GM19452 (cell line): Measurements from ENCODE around the gene NPHP4.

ENCODE experiments used
- ATAC-seq: cut with Tn5 transposase; IDR thresholded peaks from one replicate; pipeline ENCODE4 v1.9.1; 2021; ENCODE audit not compliant: unreplicated experiment

NPHP4 gene

DNA sequence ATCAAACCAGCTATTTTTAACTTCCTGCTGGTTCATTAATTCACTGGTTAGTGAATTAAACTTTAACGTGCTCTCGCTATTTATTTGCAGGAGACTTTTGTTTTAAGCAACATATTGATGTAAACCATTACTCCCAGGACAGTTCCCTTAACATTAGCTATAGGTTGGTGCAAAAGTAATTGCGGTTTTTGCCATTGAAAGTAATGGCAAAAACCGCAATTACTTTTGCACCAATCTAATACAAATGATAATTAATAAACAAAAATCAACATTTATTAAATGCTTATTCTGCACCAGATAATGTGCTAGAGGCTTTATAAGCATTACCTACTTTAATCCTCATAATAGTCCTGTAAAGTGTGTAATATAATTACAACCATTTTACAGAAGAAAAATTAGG lies 176.5 kb downstream of the NPHP4 start:
- no peak for ATAC-seq

DNA sequence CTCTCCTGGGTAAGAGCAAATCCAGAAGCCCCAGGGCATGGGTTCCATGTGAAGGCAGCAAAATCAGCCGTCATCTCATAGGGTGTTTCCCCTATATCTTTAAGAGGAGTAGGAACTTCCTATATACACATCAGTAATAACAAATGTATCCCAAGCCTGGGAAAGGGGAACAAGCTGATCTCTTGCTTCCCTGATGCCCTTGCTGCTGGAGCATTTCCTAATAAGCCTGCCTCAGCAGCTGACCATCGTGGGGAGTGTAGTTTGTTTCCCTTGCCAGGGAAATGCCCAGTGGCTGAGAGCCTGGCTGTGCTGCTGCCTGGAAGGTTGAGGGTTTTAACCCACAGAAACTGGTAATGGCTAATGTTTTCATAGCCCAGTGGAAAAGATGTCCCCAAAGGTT lies 177.0 kb downstream of the NPHP4 start:
- ATAC-seq = no peak

DNA sequence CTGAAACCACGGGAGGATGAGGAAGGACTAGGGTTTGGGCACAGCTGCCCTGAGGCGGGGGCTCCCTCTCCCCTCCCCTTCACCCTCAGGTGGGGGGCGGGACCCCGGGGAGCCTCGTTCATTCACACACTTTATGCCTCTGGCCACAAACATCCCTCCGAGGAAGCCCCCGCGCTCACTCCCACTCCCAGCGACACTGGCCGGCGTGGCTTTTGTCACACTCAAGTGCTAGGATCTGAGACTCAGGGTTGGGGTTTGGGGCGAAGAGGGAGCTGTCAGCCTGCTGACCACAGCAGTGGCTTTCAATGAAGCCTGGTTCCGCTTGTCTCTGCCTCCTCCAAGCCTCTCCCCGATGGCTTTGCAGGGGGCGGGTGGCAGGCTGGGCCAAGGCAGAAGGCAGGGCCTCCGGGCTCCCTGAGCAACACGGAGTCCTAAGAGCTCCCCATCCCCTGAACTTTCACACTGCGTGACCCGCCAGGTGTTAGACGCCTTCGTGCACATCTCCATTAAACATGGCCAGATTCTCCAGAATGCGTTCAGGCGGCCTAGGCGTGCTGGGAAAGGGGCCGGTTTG lies 178.1 kb downstream of the NPHP4 start:
- ATAC-seq = no peak

- ATAC-seq = no peak
Observed at GRCh38 chr1:5813480-5813879, 178.7 kb downstream of the NPHP4 start.
